ENCODE measurements around the gene NUCB1. TPM values are rescaled to one million over a fixed set of nuclear protein-coding genes. Genes with fewer than 3 reads are reported as not detected.
"Not testable (repeated sequence)": the region's sequence is repeated elsewhere in the genome, so short reads cannot be mapped to it uniquely, and the experiment has no call there.

Gene NUCB1
- total and polyA plus RNA-seq, 9 of the 15 experiments (the other 6 are each of a cell fraction or from before 2014, with no cell fraction given) = 3.1 to 153 (median 71.7) TPM

DNA sequence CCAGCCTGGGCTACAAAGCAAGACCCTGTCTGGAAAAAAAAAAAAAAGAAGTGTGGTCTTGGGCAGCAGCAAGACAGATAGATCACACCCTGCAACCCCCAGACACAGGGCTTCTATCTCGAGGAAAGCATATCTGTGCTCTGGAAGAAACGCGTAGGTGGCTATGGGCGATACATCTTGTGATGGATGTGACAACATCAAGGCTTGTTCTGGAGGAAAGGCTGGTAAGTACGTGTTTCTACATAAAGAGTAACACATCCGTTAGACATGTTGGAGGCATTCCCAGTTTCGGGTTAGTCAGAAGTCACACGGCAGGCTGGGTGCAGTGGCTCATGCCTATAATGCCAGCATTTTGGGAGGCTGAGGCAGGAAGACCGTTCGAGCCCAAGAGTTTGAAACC lies 26.8 kb downstream of the NUCB1 start (continued):
- TF ChIP-seq ZBTB2 (IDR thresholded peaks at IDR 0.05) (0 out of 2 replicates have a peak, but pooled peaks have one; percentile 8), POLR2A (conservative IDR thresholded peaks at IDR 0.05) (peak; percentile 32; the same call in 1 of the 2 replicates), LEF1 (IDR thresholded peaks at IDR 0.05) (0 out of 2 replicates have a peak, but pooled peaks have one; percentile 19), ZFP91 (CRISPR knock-in tag; IDR thresholded peaks at IDR 0.05) (no peak), NFIC (IDR thresholded peaks at IDR 0.05) (peak; percentile 41; the same call in 1 of the 2 replicates), MEIS2 (IDR thresholded peaks at IDR 0.05; ENCODE audit: partially characterized antibody) (peak; percentile 83), ZBTB8A (IDR thresholded peaks at IDR 0.05; ENCODE audit: partially characterized antibody) (no peak), CHD4 (IDR thresholded peaks at IDR 0.05; ENCODE audit: insufficient read depth, insufficient replicate concordance, low read depth, low read length, poor library complexity, severe bottlenecking) (no peak), L3MBTL2 (IDR thresholded peaks at IDR 0.05) (peak; percentile 16; the same call in 1 of the 2 replicates), JUND (IDR thresholded peaks at IDR 0.05; ENCODE audit: borderline replicate concordance, low read depth, low read length) (peak; percentile 50; the same call in 1 of the 2 replicates), JUND (tag; IDR thresholded peaks at IDR 0.05; ENCODE audit: borderline replicate concordance, low read depth, low read length) (no peak), SNRNP70 (optimal IDR thresholded peaks at IDR 0.05; ENCODE audit: low read depth, low read length) (no peak), BMI1 (IDR thresholded peaks at IDR 0.05; ENCODE audit: low read length) (no peak), MITF (IDR thresholded peaks at IDR 0.05) (no peak), MBD2 (IDR thresholded peaks at IDR 0.05; ENCODE audit: borderline replicate concordance, low read depth) (no peak), CXXC5 (CRISPR knock-in tag; IDR thresholded peaks at IDR 0.05) (no peak)

DNA sequence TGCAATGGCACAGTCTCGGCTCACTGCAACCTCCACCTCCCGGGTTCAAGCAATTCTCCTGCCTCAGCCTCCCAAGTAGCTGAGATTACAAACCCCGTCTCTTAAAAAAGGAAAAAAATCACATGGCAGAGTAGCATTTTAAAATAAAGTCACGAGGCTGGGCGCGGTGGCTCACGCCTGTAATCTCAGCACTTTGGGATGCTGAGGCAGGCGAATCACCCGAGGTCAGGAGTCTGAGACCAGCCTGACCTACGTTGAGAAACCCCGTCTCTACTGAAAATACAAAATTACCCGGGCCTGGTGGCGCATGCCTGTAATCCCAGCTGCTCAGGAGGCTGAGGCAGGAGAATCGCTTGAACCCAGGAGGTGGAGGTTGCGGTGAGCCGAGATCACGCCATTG lies 27.6 kb downstream of the NUCB1 start:
- CTCF ChIA-PET (ENCODE audit: low intra/inter-chr PET ratio); H3K27me3 ChIP-seq (ENCODE audit: control insufficient read depth in 2 of 2, insufficient read depth in 2 of 2, low read length in 2 of 2); H3K79me2 ChIP-seq (ENCODE audit: control insufficient read depth, insufficient read depth, low read length); BruUV-seq (replicated peaks); H3K4me3 ChIP-seq; H3K9me1 ChIP-seq (ENCODE audit: control insufficient read depth, insufficient read depth, low read length); H3K27ac ChIP-seq (ENCODE audit: extremely low read depth, low read depth, low read length); H4K20me1 ChIP-seq (replicated peaks; ENCODE audit: control insufficient read depth, insufficient read depth, low read length); intact Hi-C loops (cut with micrococcal nuclease); H3K4me2 ChIP-seq (ENCODE audit: insufficient read depth, low read length); H3K9ac ChIP-seq (ENCODE audit: insufficient read depth in 1 of 2, low read depth in 2 of 2, low read length in 2 of 2); DNase-seq (ENCODE audit: extremely low read depth in 1 of 4, low spot score in 3 of 4); ATAC-seq; H2AFZ ChIP-seq (ENCODE audit: low read depth, low read length); H3K9me3 ChIP-seq (replicated peaks; ENCODE audit: control insufficient read depth, insufficient read depth, low read depth, low read length); FAIRE-seq; in situ Hi-C loops (cut with MboI): not testable (repeated sequence)
- Histone ChIP-seq H3K4me1 (replicated peaks in 1 of 2; ENCODE audit: control insufficient read depth in 2 of 2, insufficient read depth in 2 of 2, low read length in 2 of 2) (peaks cover 6 to 15% of the 10 kb centered on the region in 2 experiments; a peak in 3 of 5 replicates), H3K36me3 (ENCODE audit: control insufficient read depth, insufficient read depth, low read length) (peaks cover 11% of the 10 kb centered on the region; the same call in 1 of the 3 replicates)
- POLR2A ChIA-PET = interaction anchor here (0.7 to 1.4 kb wide), 6 partner anchors 9 to 137 kb away, joined by 3 to 6 read pairs (median 3); no protein-coding TSS in a partner anchor
- 83% methylated on average over 15 of the region's 17 CpGs for WGBS (ENCODE audit: insufficient coverage, low coverage, missing lambda C conversion rate)
